Measurements from ENCODE around the gene VSIG10L2. TPM values are rescaled to one million over a fixed set of nuclear protein-coding genes. Genes with fewer than 3 reads are reported as not detected.
"Not testable (repeated sequence)": the region's sequence is repeated elsewhere in the genome, so short reads cannot be mapped to it uniquely, and the experiment has no call there.

VSIG10L2 gene
- total RNA-seq (2012; rRNA removed), result not detected in 2 replicates

DNA sequence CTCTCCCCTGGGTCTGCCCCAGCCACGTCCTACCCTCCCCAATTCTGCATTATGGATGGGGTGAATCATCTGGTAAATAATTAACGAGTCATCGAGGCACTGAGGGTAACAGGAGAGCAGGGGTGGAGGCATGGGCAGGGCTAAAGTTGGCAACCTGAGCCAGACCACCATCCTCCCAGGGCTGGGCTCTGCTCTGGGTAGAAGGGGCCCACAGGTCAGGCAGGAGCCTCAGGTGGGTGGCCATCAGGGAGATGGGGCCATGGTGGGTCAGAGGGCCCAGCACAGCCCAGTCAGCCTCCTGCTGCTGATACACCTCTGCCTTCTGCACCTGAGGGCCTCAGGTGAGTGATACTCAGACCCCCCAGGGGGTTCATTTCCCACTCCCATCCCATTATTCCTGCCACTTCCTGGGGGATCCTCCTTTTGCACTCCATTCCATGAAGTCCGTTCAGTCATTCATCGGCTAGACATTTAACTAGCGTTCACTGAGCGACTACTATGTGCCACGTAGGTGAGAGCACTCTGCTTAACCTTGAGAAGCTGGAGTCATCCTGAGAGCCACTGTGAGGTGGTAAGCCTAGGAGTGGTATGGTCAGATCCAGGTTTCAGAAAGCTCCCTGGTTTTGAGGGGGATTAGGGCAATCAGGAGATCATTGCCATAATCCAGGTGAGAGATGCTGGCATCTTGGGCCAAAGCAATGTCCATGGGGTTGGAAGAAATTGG lies at the start of gene VSIG10L2:
VSIG10L2 (plus strand) TSS at position 248 of the 724 bp plus-strand sequence; CDS start at position 260, 12 bp downstream.
- H3K9me3 ChIP-seq (replicated peaks; ENCODE audit: low read length), result no peaks in the 10 kb centered on the region
- H3K4me3 ChIP-seq (ENCODE audit: low read length), result no peak within 1 kb of the TSS
- no peak within 1 kb of the TSS for H3K4me2 ChIP-seq (ENCODE audit: low read length)
- H3K36me3 ChIP-seq (ENCODE audit: insufficient read depth, low read length), result no peaks in the 10 kb centered on the region
- H3K27me3 ChIP-seq (ENCODE audit: control insufficient read depth, insufficient read depth, low read length), result peaks cover 5% of the 10 kb centered on the region
- H3K9ac ChIP-seq (ENCODE audit: low read depth, low read length), result no peak within 1 kb of the TSS
- H3K4me1 ChIP-seq (ENCODE audit: control insufficient read depth, insufficient read depth, low read length), result peaks cover 3% of the 10 kb centered on the region

DNA sequence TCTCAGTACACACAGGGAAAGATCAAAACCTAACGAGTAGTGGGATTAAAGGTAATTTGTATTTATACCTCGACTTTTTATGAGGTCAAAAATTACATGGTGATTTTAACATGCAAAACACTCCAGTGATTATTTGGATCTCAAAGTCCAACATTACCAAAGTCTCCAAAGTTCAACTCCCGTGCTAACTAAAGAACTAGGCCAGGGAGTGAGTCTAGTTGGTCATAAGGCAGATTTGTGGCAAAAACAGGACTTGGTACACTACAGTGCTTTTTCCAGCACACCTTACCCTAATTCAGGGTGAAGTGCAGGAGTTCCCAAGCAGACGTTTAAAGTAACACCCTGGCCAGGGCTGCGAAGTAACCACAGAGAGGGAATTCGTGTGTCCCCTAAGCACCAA lies 44.0 kb upstream of the VSIG10L2 start:
- Histone ChIP-seq H3K9ac (ENCODE audit: low read depth, low read length) (no peak overlapping the region), H3K36me3 (ENCODE audit: insufficient read depth, low read length) (peaks cover 18% of the 10 kb centered on the region), H3K4me2 (ENCODE audit: low read length) (peak overlapping the region; percentile 79), H3K4me3 (ENCODE audit: low read length) (peak overlapping the region; percentile 84), H3K9me3 (replicated peaks; ENCODE audit: low read length) (no peaks in the 10 kb centered on the region), H3K27me3 (ENCODE audit: control insufficient read depth, insufficient read depth, low read length) (peaks cover 23% of the 10 kb centered on the region), H3K4me1 (ENCODE audit: control insufficient read depth, insufficient read depth, low read length) (peaks cover 10% of the 10 kb centered on the region)

DNA sequence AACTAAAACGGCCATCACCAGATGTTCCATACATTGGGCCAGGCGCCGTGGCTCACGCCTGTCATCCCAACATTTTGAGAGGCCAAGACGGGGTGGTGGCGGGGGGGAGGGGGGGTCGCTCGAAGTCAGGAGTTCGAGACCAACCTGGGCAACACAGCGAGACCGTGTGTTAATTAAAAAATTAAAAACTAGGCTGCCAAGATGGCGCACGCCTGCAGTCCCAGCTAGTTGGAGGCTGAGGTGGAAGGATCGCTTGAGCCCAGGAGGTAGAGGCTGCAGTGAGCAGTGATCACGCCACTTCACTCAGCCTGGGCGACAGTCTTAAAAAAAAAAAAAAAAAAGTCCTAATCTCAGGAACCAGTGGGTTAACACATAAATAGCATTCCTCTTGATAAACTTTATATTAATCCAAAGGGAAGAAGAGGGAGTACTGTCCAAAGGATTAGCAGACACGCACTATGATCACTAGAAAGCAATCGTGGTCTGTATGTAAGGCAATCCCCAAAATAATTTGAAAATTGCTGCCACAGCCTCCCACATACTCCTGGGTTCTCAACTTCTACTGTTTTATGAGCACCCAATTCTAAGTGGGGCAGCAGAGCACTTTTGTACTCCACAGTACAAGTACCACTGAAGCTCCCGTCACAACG lies 43.4 kb upstream of the VSIG10L2 start:
- Histone ChIP-seq H3K36me3 (ENCODE audit: insufficient read depth, low read length) (peaks cover 18% of the 10 kb centered on the region), H3K4me2 (ENCODE audit: low read length) (peak overlapping the region; percentile 79), H3K9ac (ENCODE audit: low read depth, low read length) (peak overlapping the region; percentile 84), H3K4me3 (ENCODE audit: low read length) (peak overlapping the region; percentile 84), H3K4me1 (ENCODE audit: control insufficient read depth, insufficient read depth, low read length) (peaks cover 10% of the 10 kb centered on the region), H3K27me3 (ENCODE audit: control insufficient read depth, insufficient read depth, low read length) (peaks cover 23% of the 10 kb centered on the region), H3K9me3 (replicated peaks; ENCODE audit: low read length) (no peaks in the 10 kb centered on the region)

DNA sequence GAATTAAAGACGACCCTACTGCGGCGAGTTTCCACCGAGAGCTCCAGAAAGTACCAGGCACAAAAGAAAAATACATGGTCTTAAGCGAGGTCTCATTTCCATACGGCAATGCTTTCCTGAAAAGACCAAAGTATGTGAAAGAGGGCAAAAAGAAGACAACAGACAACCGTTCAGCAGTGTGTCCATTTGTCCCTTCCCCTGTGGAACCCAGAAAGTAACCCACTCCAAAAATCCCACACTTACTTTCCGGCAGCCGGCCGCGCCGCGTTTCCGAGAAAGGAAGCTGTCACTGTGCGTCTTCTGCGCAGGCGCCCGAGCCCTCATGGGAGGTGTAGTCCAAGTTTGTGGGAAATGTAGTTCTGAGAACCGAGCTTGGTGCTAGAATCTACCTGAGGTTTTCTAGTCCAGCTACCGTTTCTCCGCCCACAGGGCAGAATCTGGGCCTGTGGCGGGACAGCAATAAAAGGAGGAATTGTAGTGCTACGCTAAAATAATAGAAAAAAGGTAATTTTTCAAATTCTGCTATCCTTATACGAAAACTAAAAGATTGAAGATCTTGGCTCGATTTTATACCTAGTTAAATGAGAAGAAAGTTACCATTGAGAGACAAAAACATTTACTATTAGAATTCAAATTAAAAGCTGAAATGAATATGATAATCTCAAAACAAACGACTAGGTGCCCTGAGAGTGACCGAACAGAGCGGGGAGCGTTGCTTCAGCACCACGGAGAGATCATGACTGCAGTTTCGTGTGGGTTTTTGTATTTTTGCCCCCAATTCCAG lies 42.7 kb upstream of the VSIG10L2 start, which contains the start of gene PUS3:
PUS3 (minus strand) TSS at position 280 of the 784 bp plus-strand sequence. CDS start 6,922 bp downstream, outside the sequence.
- H3K9ac ChIP-seq (ENCODE audit: low read depth, low read length), result peak within 1 kb of the TSS; percentile 84
- H3K27me3 ChIP-seq (ENCODE audit: control insufficient read depth, insufficient read depth, low read length), result peaks cover 24% of the 10 kb centered on the region
- peak within 1 kb of the TSS; percentile 84 for H3K4me3 ChIP-seq (ENCODE audit: low read length)
- H3K36me3 ChIP-seq (ENCODE audit: insufficient read depth, low read length), result peaks cover 18% of the 10 kb centered on the region
- peaks cover 10% of the 10 kb centered on the region for H3K4me1 ChIP-seq (ENCODE audit: control insufficient read depth, insufficient read depth, low read length)
- peak within 1 kb of the TSS; percentile 79 for H3K4me2 ChIP-seq (ENCODE audit: low read length)
- no peaks in the 10 kb centered on the region for H3K9me3 ChIP-seq (replicated peaks; ENCODE audit: low read length)

DNA sequence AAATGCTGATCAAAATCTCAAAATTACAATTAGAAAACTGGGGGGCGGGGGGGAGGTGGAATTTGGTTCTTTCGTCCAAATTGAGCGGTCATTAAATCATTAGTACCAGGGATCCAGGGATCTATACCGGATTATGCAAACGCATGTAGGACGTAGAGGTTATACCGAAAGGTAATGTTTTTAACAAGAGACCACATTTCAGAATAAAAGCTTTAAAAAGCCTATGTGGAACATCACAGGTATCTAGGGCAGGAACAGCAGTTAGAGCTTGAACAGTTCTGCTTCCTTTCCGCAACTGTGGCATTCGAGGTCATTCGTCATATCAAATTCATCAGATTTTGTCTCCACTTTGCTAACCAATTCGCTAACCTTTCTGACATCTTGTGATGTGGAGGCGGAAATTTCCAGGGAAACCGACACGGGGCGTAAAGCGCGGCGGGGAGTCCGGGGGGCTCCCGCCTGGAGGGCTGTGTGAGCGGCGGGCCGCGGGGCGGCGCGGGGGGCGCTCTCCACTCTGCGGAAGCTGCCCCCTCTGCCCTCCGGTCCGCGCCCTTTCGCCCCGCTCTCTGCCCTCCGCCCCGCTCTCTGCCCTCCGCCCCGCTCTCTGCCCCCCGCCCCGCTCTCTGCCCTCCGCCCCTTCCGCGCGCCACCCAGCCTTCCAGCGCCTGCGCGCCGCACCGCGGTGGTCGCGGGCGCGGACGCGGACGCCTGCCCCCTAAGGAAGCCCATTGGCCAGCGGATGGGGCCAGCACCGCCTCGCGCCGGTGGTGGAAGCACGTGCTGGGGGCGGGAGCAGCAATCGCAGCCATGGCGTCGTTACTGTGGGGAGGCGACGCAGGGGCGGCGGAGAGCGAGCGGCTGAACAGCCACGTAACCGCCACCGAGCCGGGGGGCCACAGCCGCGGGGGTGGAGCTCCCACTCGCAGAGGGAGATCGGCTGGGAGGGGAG lies 41.9 kb upstream of the VSIG10L2 start, which contains the start of gene DDX25:
DDX25 (plus strand) TSS at position 798 of the 949 bp plus-strand sequence; CDS start at position 808, 10 bp downstream.
- H3K9me3 ChIP-seq (replicated peaks; ENCODE audit: low read length), result no peaks in the 10 kb centered on the region
- peaks cover 32% of the 10 kb centered on the region for H3K27me3 ChIP-seq (ENCODE audit: control insufficient read depth, insufficient read depth, low read length)
- H3K4me2 ChIP-seq (ENCODE audit: low read length), result peak within 1 kb of the TSS; percentile 79
- no peak within 1 kb of the TSS for H3K9ac ChIP-seq (ENCODE audit: low read depth, low read length)
- peaks cover 14% of the 10 kb centered on the region for H3K36me3 ChIP-seq (ENCODE audit: insufficient read depth, low read length)
- peaks cover 10% of the 10 kb centered on the region for H3K4me1 ChIP-seq (ENCODE audit: control insufficient read depth, insufficient read depth, low read length)
- peak within 1 kb of the TSS; percentile 84 for H3K4me3 ChIP-seq (ENCODE audit: low read length)

DNA sequence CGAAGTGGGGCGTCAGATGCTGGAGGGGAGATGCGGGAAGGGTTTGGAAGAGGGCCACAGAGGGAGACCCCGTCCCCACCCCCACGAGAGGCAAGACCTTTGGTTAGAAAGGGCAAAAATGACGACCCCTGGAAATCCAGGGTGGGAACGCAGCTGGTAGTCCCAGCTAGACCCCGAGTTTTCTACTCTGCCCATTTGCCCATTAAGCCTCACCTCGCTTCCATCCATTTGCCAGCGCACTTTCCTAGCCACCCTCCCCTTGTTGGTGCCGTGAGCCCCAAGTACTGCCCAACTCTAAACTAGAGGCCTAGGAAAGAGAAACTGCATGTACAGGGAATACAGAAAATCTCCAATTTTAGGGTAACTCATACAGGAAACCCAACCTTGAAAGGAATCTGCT lies 41.2 kb upstream of the VSIG10L2 start:
- H3K9ac ChIP-seq (ENCODE audit: low read depth, low read length), result no peak overlapping the region

DNA sequence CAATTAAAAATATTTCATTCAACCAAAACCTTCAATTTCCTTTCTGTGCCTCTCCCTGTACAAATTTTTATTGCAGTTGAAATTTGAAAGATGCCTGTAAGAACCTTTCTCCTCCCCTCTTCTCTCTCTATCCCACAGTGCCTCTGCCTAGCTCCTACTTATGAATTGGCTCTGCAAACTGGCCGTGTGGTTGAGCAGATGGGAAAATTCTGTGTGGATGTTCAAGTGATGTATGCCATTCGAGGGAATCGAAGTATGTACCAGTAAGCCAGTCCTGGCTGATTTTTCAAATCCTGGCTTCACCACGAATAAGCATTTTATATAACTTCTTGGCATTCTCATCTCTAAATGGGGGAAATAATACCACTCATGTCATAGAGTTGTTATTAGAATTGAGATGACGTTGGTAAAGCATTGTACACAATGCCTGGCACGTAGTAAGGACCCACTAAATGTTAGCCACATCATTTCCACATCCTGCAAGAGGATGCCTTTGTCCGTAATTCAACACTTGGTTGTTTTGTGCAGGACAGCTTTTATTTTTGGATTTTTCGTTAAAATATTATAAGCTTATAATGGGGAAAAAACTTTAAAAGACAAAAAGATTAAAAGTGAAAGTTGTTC lies 35.5 kb upstream of the VSIG10L2 start:
- no peaks in the 10 kb centered on the region for H3K9me3 ChIP-seq (replicated peaks; ENCODE audit: low read length)
- H3K9ac ChIP-seq (ENCODE audit: low read depth, low read length), result no peak overlapping the region
- no peak overlapping the region for H3K4me3 ChIP-seq (ENCODE audit: low read length)
- H3K27me3 ChIP-seq (ENCODE audit: control insufficient read depth, insufficient read depth, low read length), result peaks cover 59% of the 10 kb centered on the region
- no peak overlapping the region for H3K4me2 ChIP-seq (ENCODE audit: low read length)
- H3K36me3 ChIP-seq (ENCODE audit: insufficient read depth, low read length), result no peaks in the 10 kb centered on the region
- H3K4me1 ChIP-seq (ENCODE audit: control insufficient read depth, insufficient read depth, low read length), result no peaks in the 10 kb centered on the region

More for the DNA sequence above, 41.2 kb upstream of the VSIG10L2 start:
- Histone ChIP-seq H3K36me3 (ENCODE audit: insufficient read depth, low read length) (peaks cover 8% of the 10 kb centered on the region), H3K4me3 (ENCODE audit: low read length) (no peak overlapping the region), H3K4me2 (ENCODE audit: low read length) (peak overlapping the region; percentile 51), H3K9me3 (replicated peaks; ENCODE audit: low read length) (no peaks in the 10 kb centered on the region), H3K4me1 (ENCODE audit: control insufficient read depth, insufficient read depth, low read length) (peaks cover 10% of the 10 kb centered on the region), H3K27me3 (ENCODE audit: control insufficient read depth, insufficient read depth, low read length) (peaks cover 33% of the 10 kb centered on the region)

DNA sequence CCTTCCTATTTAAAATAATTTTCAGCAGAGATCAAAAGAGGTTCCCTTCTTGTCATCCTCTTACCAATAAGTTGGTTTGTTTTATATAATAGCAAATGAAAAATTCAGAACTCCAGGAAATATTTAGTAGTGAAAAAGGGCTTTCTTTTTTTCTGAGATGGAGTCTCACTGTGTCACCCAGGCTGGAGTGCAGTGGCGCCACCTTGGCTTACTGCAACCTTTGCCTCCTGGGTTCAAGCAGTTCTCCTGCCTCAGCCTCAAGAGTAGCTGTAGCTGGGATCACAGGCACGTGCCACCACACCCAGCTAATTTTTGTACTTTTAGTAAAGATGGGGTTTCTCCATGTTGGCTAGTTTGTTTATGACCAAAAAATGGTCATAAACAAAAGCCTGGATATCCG lies 31.2 kb upstream of the VSIG10L2 start:
- H3K9me3 ChIP-seq (replicated peaks; ENCODE audit: low read length); H3K4me1 ChIP-seq (ENCODE audit: control insufficient read depth, insufficient read depth, low read length); H3K4me2 ChIP-seq (ENCODE audit: low read length); H3K36me3 ChIP-seq (ENCODE audit: insufficient read depth, low read length); H3K9ac ChIP-seq (ENCODE audit: low read depth, low read length); H3K4me3 ChIP-seq (ENCODE audit: low read length): not testable (repeated sequence)
- H3K27me3 ChIP-seq (ENCODE audit: control insufficient read depth, insufficient read depth, low read length), result peaks cover 76% of the 10 kb centered on the region

DNA sequence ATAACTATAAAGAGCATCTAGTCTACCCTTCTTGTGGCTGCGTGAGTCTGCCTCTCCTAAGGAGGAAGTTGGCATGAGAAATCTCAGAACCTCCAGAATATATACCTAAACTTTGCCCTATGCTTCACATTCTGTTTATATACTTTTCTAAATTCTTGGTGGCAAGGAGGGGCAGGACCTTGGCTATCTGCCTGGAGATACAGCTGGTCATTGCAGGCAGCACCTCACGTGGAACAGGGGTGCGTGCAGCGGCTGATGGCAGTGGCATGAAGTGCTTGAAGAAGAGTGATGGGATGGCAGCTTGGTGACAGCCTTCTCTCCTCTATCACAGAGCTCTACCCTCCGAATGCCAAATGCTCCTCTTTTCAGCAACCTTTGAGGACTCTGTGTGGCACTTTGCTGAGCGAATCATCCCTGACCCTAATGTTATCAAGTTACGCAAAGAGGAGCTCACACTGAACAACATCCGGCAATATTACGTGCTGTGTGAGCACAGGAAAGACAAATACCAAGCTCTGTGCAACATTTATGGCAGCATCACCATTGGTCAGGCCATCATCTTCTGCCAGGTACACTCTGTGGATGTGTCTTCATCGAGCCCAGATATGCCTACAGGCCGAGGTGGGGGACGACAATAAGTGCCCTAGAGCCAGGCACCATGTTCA lies 29.0 kb upstream of the VSIG10L2 start:
- no peaks in the 10 kb centered on the region for H3K36me3 ChIP-seq (ENCODE audit: insufficient read depth, low read length)
- H3K9me3 ChIP-seq (replicated peaks; ENCODE audit: low read length), result no peaks in the 10 kb centered on the region
- no peak overlapping the region for H3K4me3 ChIP-seq (ENCODE audit: low read length)
- H3K4me2 ChIP-seq (ENCODE audit: low read length), result no peak overlapping the region
- no peak overlapping the region for H3K9ac ChIP-seq (ENCODE audit: low read depth, low read length)
- peaks cover 69% of the 10 kb centered on the region for H3K27me3 ChIP-seq (ENCODE audit: control insufficient read depth, insufficient read depth, low read length)
- H3K4me1 ChIP-seq (ENCODE audit: control insufficient read depth, insufficient read depth, low read length), result no peaks in the 10 kb centered on the region

All from skeletal muscle satellite cell (primary cell).